HepG2 (cell line): ENCODE data around the gene PTBP2. TPM values are rescaled to one million over a fixed set of nuclear protein-coding genes. Genes with fewer than 3 reads are reported as not detected.
A peak's percentile ranks its signal among the peaks of the same experiment; 100 is the strongest.

Experiments used
- ATF4 ChIP-seq, 2 experiments: fragments of 450-650 bp in 1 of 2; sonication (generic) in 1 of 2; formaldehyde crosslinking; IDR thresholded peaks; 2 replicates each; pipeline versions ENCODE4 v1.5.0 to v1.8.0; 2020 to 2022; ENCODE audit warnings: mild to moderate bottlenecking in 1 of 2, missing genetic modification reagents in 1 of 2
- ATRX ChIP-seq: sonication (generic); formaldehyde crosslinking; IDR thresholded peaks from 2 replicates; pipeline ENCODE4 v1.4.0; 2020; ENCODE audit warnings: missing genetic modification reagents, borderline replicate concordance
- CBX2 ChIP-seq, 2 experiments: fragments of 200-600 bp in 1 of 2; sonication (generic); formaldehyde crosslinking in 1 of 2; IDR thresholded peaks; 2 replicates each; pipeline versions ENCODE4 v1.7.0 to v1.8.1; 2018 to 2022; ENCODE audit warnings: low read depth in 2 of 2, low read length in 1 of 2, mild to moderate bottlenecking in 1 of 2, missing genetic modification reagents in 1 of 2
- CREM ChIP-seq, 2 experiments: sonication (generic) in 1 of 2; formaldehyde crosslinking in 1 of 2; IDR thresholded peaks; 2 replicates each; pipeline versions ENCODE4 v1.4.0 to v1.6.1; 2016 to 2020; ENCODE audit warnings: antibody characterized with exemption in 1 of 2, mild to moderate bottlenecking in 1 of 2, missing genetic modification reagents in 1 of 2
- CSRNP2 ChIP-seq: sonication (generic); formaldehyde crosslinking; conservative IDR thresholded peaks from 2 replicates; pipeline ENCODE4 v1.8.0; 2022; ENCODE audit warnings: low read depth, missing genetic modification reagents
- DMTF1 ChIP-seq: sonication (generic); formaldehyde crosslinking; IDR thresholded peaks from 2 replicates; pipeline ENCODE4 v1.4.0; 2020; ENCODE audit warnings: mild to moderate bottlenecking, missing genetic modification reagents
- MYC ChIP-seq: sonication (generic); formaldehyde crosslinking; IDR thresholded peaks from 2 replicates; pipeline ENCODE4 v1.9.0; 2021; ENCODE audit warnings: missing genetic modification reagents, borderline replicate concordance
- NR1H2 ChIP-seq: sonication (generic); formaldehyde crosslinking; IDR thresholded peaks from 2 replicates; pipeline ENCODE4 v1.8.1; 2022; ENCODE audit warnings: low read depth, missing genetic modification reagents, borderline replicate concordance
- NR2F2 ChIP-seq: IDR thresholded peaks from 2 replicates; pipeline ENCODE4 v1.6.1; 2012; ENCODE audit warnings: low read depth, inconsistent platforms, borderline replicate concordance
- PCBP2 ChIP-seq: fragments of 200-400 bp; formaldehyde crosslinking; optimal IDR thresholded peaks from 2 replicates; pipeline ENCODE3; 2018; ENCODE audit warnings: low read length, low read depth; ENCODE audit not compliant: poor library complexity, severe bottlenecking
- REPIN1 ChIP-seq: sonication (generic); formaldehyde crosslinking; IDR thresholded peaks from 2 replicates; pipeline ENCODE4 v1.8.0; 2022; ENCODE audit warnings: missing genetic modification reagents, low read depth, mild to moderate bottlenecking, borderline replicate concordance
- SMAD3 ChIP-seq: sonication (generic); formaldehyde crosslinking; IDR thresholded peaks from 2 replicates; pipeline ENCODE4 v1.4.0; 2020; ENCODE audit warnings: missing genetic modification reagents
- SMYD3 ChIP-seq: sonication (generic); formaldehyde crosslinking; IDR thresholded peaks from 2 replicates; pipeline ENCODE4 v1.8.1; 2023; ENCODE audit warnings: mild to moderate bottlenecking, missing genetic modification reagents
- SRSF4 ChIP-seq: fragments of 200-400 bp; formaldehyde crosslinking; IDR thresholded peaks from one replicate; pipeline ENCODE4 v1.6.1; 2018; ENCODE audit warnings: mild to moderate bottlenecking, low read depth, low read length, moderate library complexity; ENCODE audit not compliant: poor library complexity, severe bottlenecking
- YY1 ChIP-seq: IDR thresholded peaks from 2 replicates; pipeline ENCODE4 v1.6.1; 2011; ENCODE audit warnings: low read length, low read depth, moderate library complexity, mild to moderate bottlenecking; ENCODE audit not compliant: insufficient read depth, insufficient replicate concordance
- ZBTB44 ChIP-seq: sonication (generic); formaldehyde crosslinking; IDR thresholded peaks from 2 replicates; pipeline ENCODE4 v1.4.0; 2020; ENCODE audit warnings: missing genetic modification reagents
- ZFAT ChIP-seq: sonication (generic); formaldehyde crosslinking; conservative IDR thresholded peaks from 2 replicates; pipeline ENCODE4 v1.8.1; 2023; ENCODE audit warnings: missing genetic modification reagents, inconsistent platforms
- ZKSCAN1 ChIP-seq: fragments of 150-350 bp; IDR thresholded peaks from 2 replicates; pipeline ENCODE4 v1.6.1; 2014; ENCODE audit warnings: low read length
- ZMAT3 ChIP-seq: sonication (generic); formaldehyde crosslinking; conservative IDR thresholded peaks from 2 replicates; pipeline ENCODE4 v1.7.0; 2021; ENCODE audit warnings: missing genetic modification reagents
- ZNF160 ChIP-seq: sonication (generic); formaldehyde crosslinking; IDR thresholded peaks from 2 replicates; pipeline ENCODE4 v1.8.0; 2022; ENCODE audit warnings: mild to moderate bottlenecking, inconsistent platforms, missing genetic modification reagents
- ZNF563 ChIP-seq: sonication (generic); formaldehyde crosslinking; IDR thresholded peaks from 2 replicates; pipeline ENCODE4 v1.8.0; 2022; ENCODE audit warnings: mild to moderate bottlenecking, moderate library complexity, missing genetic modification reagents
- ZNF670 ChIP-seq: sonication (generic); formaldehyde crosslinking; IDR thresholded peaks from 2 replicates; pipeline ENCODE4 v1.8.0; 2022; ENCODE audit warnings: mild to moderate bottlenecking, missing genetic modification reagents, borderline replicate concordance
- polyA plus RNA-seq, 8 experiments: library from polyadenylated mRNA; depleted of rRNA in 3 of 8; stranded (reverse) in 7 of 8; unstranded in 1 of 8; fragments of >200 nt; fragmentation: Illumina TruSeq in 4 of 8; extraction: Trizol in 4 of 8; gene quantifications; 2 replicates each; pipeline versions ENCODE4 v1.2.1 to v1.2.3, GENCODE V29; 2011 to 2016; ENCODE audit warnings: low read depth in 4 of 8, missing spikeins in 1 of 8, mixed read lengths in 1 of 8; ENCODE audit not compliant: insufficient read depth in 1 of 8
- total RNA-seq, 5 experiments: library from RNA; depleted of rRNA; stranded (reverse); fragments of >200 nt; fragmentation: Illumina TruSeq; extraction: Trizol; gene quantifications; 2 replicates each; pipeline ENCODE4 v1.2.3, GENCODE V29; 2016; ENCODE audit warnings: low read depth in 1 of 5

The PTBP2 gene
- total and polyA plus RNA-seq, 2 of the 13 experiments (the other 11 are each of a cell fraction or from before 2014, with no cell fraction given): 10.5 to 14.1 TPM

- TF ChIP-seq CSRNP2 (CRISPR knock-in tag) (no peak), ATRX (CRISPR knock-in tag) (no peak), NR2F2 (no peak), SMAD3 (CRISPR knock-in tag) (no peak), ZNF563 (CRISPR knock-in tag) (peak; percentile 51; the same call in 1 of the 2 replicates), ATF4 (CRISPR knock-in tag; IDR thresholded peaks at IDR 0.05) (no peak), ZMAT3 (CRISPR knock-in tag) (peak; percentile 67; the same call in 1 of the 2 replicates), ZNF670 (CRISPR knock-in tag) (no peak), CREM (IDR thresholded peaks at IDR 0.05) (no peak), CREM (CRISPR knock-in tag; IDR thresholded peaks at IDR 0.05) (no peak), ZKSCAN1 (no peak), SMYD3 (no peak), MYC (CRISPR knock-in tag) (peak; percentile 40; the same call in 1 of the 2 replicates), CBX2 (IDR thresholded peaks at IDR 0.05; ENCODE audit: low read depth, low read length) (no peak), CBX2 (CRISPR knock-in tag; IDR thresholded peaks at IDR 0.05; ENCODE audit: low read depth) (no peak), SRSF4 (no peak), PCBP2 (no peak), ZFAT (CRISPR knock-in tag) (no peak), ZNF160 (CRISPR knock-in tag) (peak; percentile 47; the same call in 1 of the 2 replicates), ZBTB44 (no peak), DMTF1 (CRISPR knock-in tag) (no peak), NR1H2 (no peak), YY1 (peak; percentile 95), REPIN1 (no peak)
These were observed at the start of gene PTBP2 (continued) for GRCh38 chr1:96721416-96722160.
